SK-N-SH treated with all-trans-retinoic acid at 6 μM for 48 hours (cell line): ENCODE data around the gene LAMA3.

ENCODE experiments used
- ARNTL ChIP-seq: fragments of 450-650 bp; formaldehyde crosslinking; IDR thresholded peaks from 2 replicates; pipeline ENCODE4 v1.5.0; 2020; ENCODE audit warnings: low read depth, mild to moderate bottlenecking, moderate library complexity, borderline replicate concordance
- TF ChIP-seq, protein P1 (sequence below): fragments of 250-450 bp; sonication (Bioruptor Pico); IDR thresholded peaks from 2 replicates; pipeline ENCODE4 v1.8.0; 2020; ENCODE audit warnings: mild to moderate bottlenecking, moderate library complexity, borderline replicate concordance

DNA sequence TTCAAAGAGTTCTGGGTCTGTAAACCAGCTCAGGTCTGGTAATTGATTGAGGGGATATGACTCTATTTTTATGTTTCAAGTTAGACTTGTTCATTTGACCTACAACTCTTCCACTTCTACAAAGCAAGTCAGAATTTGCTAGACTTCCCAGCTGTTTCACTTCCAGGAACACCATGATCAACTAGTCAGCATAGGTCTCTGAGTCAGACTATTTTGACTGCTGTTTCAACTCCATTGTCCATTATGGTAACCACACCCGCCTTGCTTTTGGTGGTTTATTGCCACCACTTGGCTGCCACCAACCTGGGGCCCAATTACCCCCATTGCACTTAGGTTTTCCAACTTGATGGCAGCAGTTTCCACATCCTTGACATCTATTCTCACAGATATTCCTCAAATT is 116.6 kb downstream of the LAMA3 start:
- TF ChIP-seq, protein P1, sequence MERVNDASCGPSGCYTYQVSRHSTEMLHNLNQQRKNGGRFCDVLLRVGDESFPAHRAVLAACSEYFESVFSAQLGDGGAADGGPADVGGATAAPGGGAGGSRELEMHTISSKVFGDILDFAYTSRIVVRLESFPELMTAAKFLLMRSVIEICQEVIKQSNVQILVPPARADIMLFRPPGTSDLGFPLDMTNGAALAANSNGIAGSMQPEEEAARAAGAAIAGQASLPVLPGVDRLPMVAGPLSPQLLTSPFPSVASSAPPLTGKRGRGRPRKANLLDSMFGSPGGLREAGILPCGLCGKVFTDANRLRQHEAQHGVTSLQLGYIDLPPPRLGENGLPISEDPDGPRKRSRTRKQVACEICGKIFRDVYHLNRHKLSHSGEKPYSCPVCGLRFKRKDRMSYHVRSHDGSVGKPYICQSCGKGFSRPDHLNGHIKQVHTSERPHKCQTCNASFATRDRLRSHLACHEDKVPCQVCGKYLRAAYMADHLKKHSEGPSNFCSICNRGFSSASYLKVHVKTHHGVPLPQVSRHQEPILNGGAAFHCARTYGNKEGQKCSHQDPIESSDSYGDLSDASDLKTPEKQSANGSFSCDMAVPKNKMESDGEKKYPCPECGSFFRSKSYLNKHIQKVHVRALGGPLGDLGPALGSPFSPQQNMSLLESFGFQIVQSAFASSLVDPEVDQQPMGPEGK (CRISPR knock-in tag) = no peak
- no peak for TF ChIP-seq ARNTL (CRISPR knock-in tag)
